ENCODE measurements around the gene MRPL27. TPM values are rescaled to one million over a fixed set of nuclear protein-coding genes. Genes with fewer than 3 reads are reported as not detected.

The MRPL27 gene
- total and polyA plus RNA-seq, 2 of the 4 experiments (the other 2 are of a cell fraction) = 176 to 202 TPM

GRCh38 chr17:50325906-50326305 lies 47.1 kb downstream of the MRPL27 start:
- POLR2A ChIA-PET (ENCODE audit: unreplicated experiment) = no interaction called here
- no peaks in the 10 kb centered on the region for H3K9me3 ChIP-seq (ENCODE audit: control insufficient read depth, insufficient read depth, low read length)
- H3K9ac ChIP-seq (ENCODE audit: low read depth, low read length) = no peak overlapping the region
- ATAC-seq (ENCODE audit: low read depth) (no peak), DNase-seq (no peak)
- CTCF ChIA-PET = no interaction called here
- H3K23ac ChIP-seq (ENCODE audit: low read depth, low read length) = no peak overlapping the region
- H3K4me2 ChIP-seq (ENCODE audit: low read depth, low read length) = no peak overlapping the region
- no peak overlapping the region for H3K27ac ChIP-seq (ENCODE audit: insufficient read depth, low read length)
- H3K18ac ChIP-seq (ENCODE audit: low read depth, low read length) = no peak overlapping the region
- in situ Hi-C loops (cut with MboI; ENCODE audit: low sequenced_read_pairs) (no loop called here), dilution Hi-C loops (cut with HindIII; ENCODE audit: low sequenced_read_pairs, unreplicated experiment) (no loop called here), intact Hi-C loops (cut with micrococcal nuclease) (no loop called here)
- no peak overlapping the region for H2BK5ac ChIP-seq (ENCODE audit: low read depth, low read length, poor library complexity, severe bottlenecking)
- 0% methylated on average over 2 of the region's 4 CpGs; no CpG with 5 or more reads in 1 of the 2 experiments for WGBS, 2 experiments (ENCODE audit: extremely low coverage in 2 of 2, insufficient read length in 1 of 2)
- H2AFZ ChIP-seq (replicated peaks; ENCODE audit: low read length, poor library complexity) = no peak overlapping the region
- no peak overlapping the region for H4K91ac ChIP-seq (ENCODE audit: insufficient read depth, low read depth, low read length)
- TF ChIP-seq NFE2L2 (IDR thresholded peaks at IDR 0.05; ENCODE audit: low read depth, low read length) (no peak), CTCF (conservative IDR thresholded peaks at IDR 0.05; ENCODE audit: low read depth, low read length) (no peak), CEBPB (IDR thresholded peaks at IDR 0.05; ENCODE audit: low read depth, low read length) (no peak), MAZ (IDR thresholded peaks at IDR 0.05; ENCODE audit: borderline replicate concordance, low read depth, low read length) (no peak), RAD21 (IDR thresholded peaks at IDR 0.05; ENCODE audit: low read length) (no peak), FOS (IDR thresholded peaks at IDR 0.05; ENCODE audit: low read depth, low read length) (no peak), POLR2A (IDR thresholded peaks at IDR 0.05; ENCODE audit: low read depth, low read length) (no peak), RCOR1 (IDR thresholded peaks at IDR 0.05; ENCODE audit: insufficient replicate concordance, low read length) (no peak), ELK1 (IDR thresholded peaks at IDR 0.05; ENCODE audit: borderline replicate concordance, low read depth, low read length) (no peak), RFX5 (IDR thresholded peaks at IDR 0.05; ENCODE audit: low read depth, low read length) (no peak), CHD1 (IDR thresholded peaks at IDR 0.05; ENCODE audit: low read depth, low read length) (no peak)
- TF ChIP-seq, protein P1, sequence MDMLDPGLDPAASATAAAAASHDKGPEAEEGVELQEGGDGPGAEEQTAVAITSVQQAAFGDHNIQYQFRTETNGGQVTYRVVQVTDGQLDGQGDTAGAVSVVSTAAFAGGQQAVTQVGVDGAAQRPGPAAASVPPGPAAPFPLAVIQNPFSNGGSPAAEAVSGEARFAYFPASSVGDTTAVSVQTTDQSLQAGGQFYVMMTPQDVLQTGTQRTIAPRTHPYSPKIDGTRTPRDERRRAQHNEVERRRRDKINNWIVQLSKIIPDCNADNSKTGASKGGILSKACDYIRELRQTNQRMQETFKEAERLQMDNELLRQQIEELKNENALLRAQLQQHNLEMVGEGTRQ (IDR thresholded peaks at IDR 0.05; ENCODE audit: low read depth, low read length) = no peak
- peaks cover under 1% of the 10 kb centered on the region for H3K9me1 ChIP-seq (ENCODE audit: insufficient read depth, low read length)
- no peak overlapping the region for H2AK5ac ChIP-seq (ENCODE audit: low read depth, low read length)
- H2BK15ac ChIP-seq (ENCODE audit: low read depth, low read length) = no peak overlapping the region
- H3K4me1 ChIP-seq (ENCODE audit: control insufficient read depth, insufficient read depth, low read length) = no peaks in the 10 kb centered on the region; the same call in 1 of the 2 replicates
- BruUV-seq (replicated peaks) = no TSS peak
- H3K27me3 ChIP-seq (ENCODE audit: control insufficient read depth, insufficient read depth, low read length) = no peaks in the 10 kb centered on the region
- H4K8ac ChIP-seq (ENCODE audit: low read depth in 2 of 2, low read length in 2 of 2) = no peak overlapping the region
- no peak overlapping the region for H2AK9ac ChIP-seq (replicated peaks; ENCODE audit: low read depth, low read length, poor library complexity)
- H3K4me3 ChIP-seq (ENCODE audit: insufficient read depth, low read depth, low read length) = no peak overlapping the region
- no peaks in the 10 kb centered on the region for H3K36me3 ChIP-seq (ENCODE audit: control insufficient read depth, insufficient read depth, low read length)
- no peak overlapping the region for H4K5ac ChIP-seq (ENCODE audit: low read depth, low read length)
- no peak overlapping the region for H3K14ac ChIP-seq (replicated peaks; ENCODE audit: low read depth, low read length)
- no peaks in the 10 kb centered on the region for H4K20me1 ChIP-seq (ENCODE audit: insufficient read depth, low read length)
- no peak overlapping the region for H2BK20ac ChIP-seq (ENCODE audit: low read depth, low read length)
- no peak overlapping the region for H3K56ac ChIP-seq (ENCODE audit: extremely low read depth, insufficient read depth, low read length)
- no peak overlapping the region for H2BK120ac ChIP-seq (ENCODE audit: low read depth, low read length)
- H3K4ac ChIP-seq (ENCODE audit: low read depth, low read length) = no peak overlapping the region
- H3K79me1 ChIP-seq (ENCODE audit: low read depth in 1 of 2, low read length in 2 of 2) = no peaks in the 10 kb centered on the region
